Stimulated activated CD8-positive, alpha-beta memory T cell treated with anti-CD3 and anti-CD28 coated beads, Interleukin-4, amount 100 ng/mL, for 1 hour (primary cell): Measurements from ENCODE around the gene UBAC2.
"Not testable (repeated sequence)": the region's sequence is repeated elsewhere in the genome, so short reads cannot be mapped to it uniquely, and the experiment has no call there.

Source experiments
- DNase-seq, 2 donors: peaks; one replicate each; pipeline ENCODE4 v3.0.0-alpha.2; 2020; ENCODE audit warnings: low read depth in 2 of 2, low spot score in 1 of 2

The UBAC2 gene

DNA sequence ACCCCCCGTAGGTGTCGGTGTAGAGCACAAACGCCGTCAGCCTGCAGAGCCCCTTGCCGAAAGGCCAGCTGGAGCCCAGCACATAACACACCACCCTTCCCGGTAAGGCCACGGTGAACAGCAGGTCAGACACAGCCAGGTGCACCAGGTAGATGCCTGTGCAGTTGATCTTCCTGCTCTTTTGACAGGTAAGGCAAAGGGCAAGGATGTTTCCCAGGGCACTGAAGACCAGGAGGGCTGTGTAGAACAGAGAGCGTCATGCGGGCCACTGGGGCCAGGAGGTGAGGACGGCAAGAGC lies 208.0 kb downstream of the UBAC2 start:
- DNase-seq: no peak

DNA sequence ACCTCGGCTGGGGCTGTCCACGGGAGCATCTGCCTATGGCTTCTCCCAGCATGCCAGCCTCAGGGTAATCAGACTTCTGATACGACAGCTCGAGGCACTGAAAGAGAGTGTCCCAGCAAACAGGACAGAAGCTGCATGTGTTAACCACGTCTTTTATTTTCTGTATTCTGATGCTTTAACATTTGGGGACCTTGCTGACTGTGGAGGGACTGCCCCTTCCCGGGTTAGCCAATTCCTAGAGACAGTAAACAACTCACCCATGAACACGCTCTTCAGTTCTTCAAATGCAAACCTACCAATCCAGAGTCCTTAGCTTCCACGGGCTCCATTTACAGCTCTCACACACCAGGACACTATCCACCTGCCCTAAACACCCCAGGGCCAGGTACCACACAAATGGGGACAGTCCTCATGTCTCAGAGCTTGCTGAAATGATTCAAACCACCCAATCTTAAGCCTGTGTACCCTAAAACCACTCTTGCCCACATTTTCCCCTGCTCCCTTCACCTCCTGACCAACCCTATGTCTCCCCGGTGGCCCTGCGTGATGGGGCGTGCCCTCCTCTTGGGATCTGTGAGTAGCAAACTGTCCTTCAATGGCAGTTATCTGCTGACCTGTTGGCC lies 208.9 kb downstream of the UBAC2 start:
- not testable (repeated sequence) for DNase-seq

GRCh38 chr13:99410646-99411475 lies 210.2 kb downstream of the UBAC2 start:
- not testable (repeated sequence) for DNase-seq

GRCh38 chr13:99412856-99413255 lies 212.2 kb downstream of the UBAC2 start:
- no peak for DNase-seq

- DNase-seq: no peak
Measured at GRCh38 chr13:99414048-99414995, 213.7 kb downstream of the UBAC2 start.

- no peak for DNase-seq
Measured at GRCh38 chr13:99415014-99415650, 214.5 kb downstream of the UBAC2 start.

- no peak for DNase-seq
Measured at GRCh38 chr13:99415851-99416331, 215.2 kb downstream of the UBAC2 start.

DNA sequence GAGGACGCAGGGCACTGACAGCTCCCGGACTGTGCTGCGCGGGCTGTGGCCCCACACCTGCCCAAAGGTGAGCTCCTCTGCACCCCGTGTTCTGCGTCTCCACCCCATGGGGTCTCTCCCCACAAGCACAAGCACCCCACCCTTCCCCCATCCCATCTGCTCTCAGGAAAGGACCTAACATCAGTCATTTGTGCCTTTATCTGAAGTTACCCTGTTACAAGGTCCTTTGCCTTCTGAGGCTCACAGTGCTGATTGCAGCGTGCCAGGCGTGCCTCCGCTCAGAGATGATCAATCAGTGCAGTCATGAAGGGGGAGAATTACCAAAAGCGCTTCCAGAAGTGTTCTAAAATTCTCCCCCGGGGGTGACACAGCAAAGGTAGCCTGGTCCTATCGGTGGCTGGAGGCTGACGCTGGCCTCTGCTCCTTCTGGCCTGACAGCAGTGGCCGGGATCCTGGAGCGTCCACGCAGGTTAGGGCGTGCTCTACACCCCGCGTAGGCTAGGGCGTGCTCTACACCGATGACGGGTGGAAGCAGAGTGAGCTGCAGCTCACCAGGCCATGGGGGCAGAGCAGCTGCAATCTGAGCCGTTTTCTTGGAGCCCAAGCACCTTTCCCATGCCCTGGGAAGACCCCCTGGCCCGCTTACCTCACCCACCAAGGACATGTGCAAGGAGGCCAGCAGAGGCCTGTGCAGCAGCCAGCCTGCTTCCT lies 215.9 kb downstream of the UBAC2 start:
- no peak for DNase-seq

GRCh38 chr13:99417201-99418102 lies 216.8 kb downstream of the UBAC2 start:
- DNase-seq: no peak

GRCh38 chr13:99418103-99418842 lies 217.6 kb downstream of the UBAC2 start:
- DNase-seq: no peak

DNA sequence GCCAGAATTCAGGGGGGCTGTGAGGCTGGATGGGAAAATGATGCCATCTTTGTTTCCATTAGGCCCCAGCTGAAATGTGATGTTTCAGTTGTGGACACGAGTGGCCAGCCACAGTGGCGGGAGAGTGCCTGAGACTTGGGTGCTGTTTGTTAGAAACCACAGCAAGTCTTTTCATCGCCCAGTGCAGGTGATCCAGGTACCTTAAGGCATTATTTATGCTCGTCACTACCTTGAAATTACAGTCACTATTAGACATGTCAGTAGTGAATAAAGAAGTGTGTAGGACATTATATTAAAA lies 218.1 kb downstream of the UBAC2 start:
- DNase-seq: no peak

DNA sequence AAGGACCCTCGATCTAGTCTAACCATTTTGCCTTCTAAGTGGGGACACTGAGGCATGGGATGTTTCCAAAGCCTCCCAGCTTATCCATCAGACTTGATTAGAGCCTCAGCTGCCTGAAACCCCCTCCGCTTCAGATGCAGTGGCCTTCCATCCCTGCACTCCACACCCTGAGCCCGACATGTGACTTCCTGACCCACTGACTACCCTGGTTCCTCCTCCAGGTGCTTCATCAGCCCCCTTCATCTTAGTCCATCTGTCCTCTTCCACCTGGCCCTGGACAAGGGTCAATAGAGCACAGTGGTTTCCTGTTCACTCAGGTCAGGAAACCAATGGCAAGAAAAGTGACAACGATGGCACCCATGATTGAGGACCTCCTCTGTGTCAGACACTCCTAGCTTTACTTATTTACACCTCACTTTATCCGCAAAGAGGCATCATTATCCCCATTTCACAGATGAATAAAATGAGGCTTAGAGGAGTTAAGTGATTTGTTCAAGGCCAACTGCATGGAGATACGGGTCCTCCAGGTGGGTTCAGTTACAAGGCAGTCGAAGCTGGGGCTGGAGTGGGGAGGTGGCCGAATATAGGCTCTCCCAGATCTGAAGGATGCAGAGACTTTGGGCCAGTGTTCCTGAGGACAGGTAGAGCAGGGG lies 219.1 kb downstream of the UBAC2 start:
- no peak for DNase-seq

DNA sequence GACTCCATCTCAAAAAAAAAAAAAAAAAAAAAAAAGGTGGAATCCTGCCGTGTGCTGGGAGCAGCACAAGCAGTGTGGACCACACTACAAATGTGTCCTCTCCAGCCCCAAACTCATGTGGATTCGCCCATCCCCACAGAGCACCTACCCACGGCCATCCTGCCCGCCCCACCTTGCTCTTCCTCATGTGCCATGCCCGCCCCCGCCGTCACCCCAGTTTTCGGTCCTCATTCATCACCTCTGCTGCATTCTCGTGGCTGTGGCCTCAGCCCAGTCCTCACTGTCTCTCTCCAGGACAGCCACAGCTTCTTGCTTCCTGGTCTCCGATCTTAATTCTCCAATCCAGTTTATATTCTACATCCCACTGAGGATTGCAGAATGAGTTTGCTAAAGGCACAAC lies 220.6 kb downstream of the UBAC2 start:
- no peak for DNase-seq

- DNase-seq: no peak
Measured at GRCh38 chr13:99421758-99422585, 221.3 kb downstream of the UBAC2 start.

- no peak for DNase-seq
Measured at GRCh38 chr13:99422586-99423220, 222.0 kb downstream of the UBAC2 start.

GRCh38 chr13:99425485-99426341 lies 225.1 kb downstream of the UBAC2 start:
- DNase-seq: no peak
